Stomach (tissue), 4 donors: ENCODE data around the gene PDGFD.

Source experiments
- POLR2AphosphoS5 ChIP-seq, 3 donors: sonication (generic); formaldehyde crosslinking; IDR thresholded peaks; one replicate each; pipeline ENCODE4 v1.6.1; 2016; ENCODE audit warnings: antibody characterized with exemption in 3 of 3
- TF ChIP-seq, protein P1 (sequence below), 7 experiments: fragments of 450-650 bp in 4 of 7; fragments of 200-600 bp in 3 of 7; sonication (generic) in 3 of 7; IDR thresholded peaks; one replicate each; pipeline ENCODE4 v1.5.1; 2016 to 2019; ENCODE audit warnings: antibody characterized with exemption in 7 of 7, control low read depth in 2 of 7, mild to moderate bottlenecking in 1 of 7

DNA sequence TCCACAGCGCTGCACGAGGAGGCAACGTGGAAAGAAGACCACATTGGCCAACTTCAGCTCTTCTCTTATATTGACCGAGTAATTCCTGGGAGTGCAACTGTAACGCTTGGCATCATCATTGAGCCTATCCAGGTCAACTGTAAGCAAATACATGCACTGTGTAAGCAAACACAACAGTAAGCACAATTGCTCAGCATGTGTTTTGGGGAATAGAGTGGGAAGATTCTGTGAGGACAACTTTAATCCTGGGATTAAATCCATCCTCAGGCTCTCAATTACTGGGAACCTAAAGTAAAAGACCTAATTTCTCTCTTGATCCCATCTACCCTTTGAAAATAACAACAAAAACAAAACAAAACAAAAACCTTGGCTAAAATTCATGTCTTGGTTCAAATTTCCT, 237.0 kb downstream of the PDGFD start:
- no peak for TF ChIP-seq POLR2AphosphoS5 (IDR thresholded peaks at IDR 0.05)
- TF ChIP-seq, protein P1, sequence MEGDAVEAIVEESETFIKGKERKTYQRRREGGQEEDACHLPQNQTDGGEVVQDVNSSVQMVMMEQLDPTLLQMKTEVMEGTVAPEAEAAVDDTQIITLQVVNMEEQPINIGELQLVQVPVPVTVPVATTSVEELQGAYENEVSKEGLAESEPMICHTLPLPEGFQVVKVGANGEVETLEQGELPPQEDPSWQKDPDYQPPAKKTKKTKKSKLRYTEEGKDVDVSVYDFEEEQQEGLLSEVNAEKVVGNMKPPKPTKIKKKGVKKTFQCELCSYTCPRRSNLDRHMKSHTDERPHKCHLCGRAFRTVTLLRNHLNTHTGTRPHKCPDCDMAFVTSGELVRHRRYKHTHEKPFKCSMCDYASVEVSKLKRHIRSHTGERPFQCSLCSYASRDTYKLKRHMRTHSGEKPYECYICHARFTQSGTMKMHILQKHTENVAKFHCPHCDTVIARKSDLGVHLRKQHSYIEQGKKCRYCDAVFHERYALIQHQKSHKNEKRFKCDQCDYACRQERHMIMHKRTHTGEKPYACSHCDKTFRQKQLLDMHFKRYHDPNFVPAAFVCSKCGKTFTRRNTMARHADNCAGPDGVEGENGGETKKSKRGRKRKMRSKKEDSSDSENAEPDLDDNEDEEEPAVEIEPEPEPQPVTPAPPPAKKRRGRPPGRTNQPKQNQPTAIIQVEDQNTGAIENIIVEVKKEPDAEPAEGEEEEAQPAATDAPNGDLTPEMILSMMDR (IDR thresholded peaks at IDR 0.05), result no peak
